ENCODE measurements around the gene THAP7. TPM values are rescaled to one million over a fixed set of nuclear protein-coding genes. Genes with fewer than 3 reads are reported as not detected.

The THAP7 gene
- total and polyA plus RNA-seq, 2 of the 13 experiments (the other 11 are each of a cell fraction or from before 2014, with no cell fraction given) = 13.0 to 25.5 TPM

- TF ChIP-seq ZBTB40 (IDR thresholded peaks at IDR 0.05) (no peak), ZBTB40 (CRISPR knock-in tag; IDR thresholded peaks at IDR 0.05) (peak; percentile 92), NFYC (CRISPR knock-in tag; IDR thresholded peaks at IDR 0.05) (peak; percentile 20; the same call in 1 of the 2 replicates), PATZ1 (CRISPR knock-in tag; IDR thresholded peaks at IDR 0.05) (peak; percentile 46; the same call in 1 of the 2 replicates), ZFP90 (CRISPR knock-in tag; IDR thresholded peaks at IDR 0.05; ENCODE audit: borderline replicate concordance) (peak; percentile 96; the same call in 1 of the 2 replicates), KDM3A (CRISPR knock-in tag; IDR thresholded peaks at IDR 0.05; ENCODE audit: low read depth) (peak; percentile 48; the same call in 1 of the 2 replicates), ZNF740 (CRISPR knock-in tag; IDR thresholded peaks at IDR 0.05) (peak; percentile 63; the same call in 1 of the 2 replicates), ZNF143 (CRISPR knock-in tag; IDR thresholded peaks at IDR 0.05) (peak; percentile 96), SP1 (IDR thresholded peaks at IDR 0.05) (no peak), SP1 (CRISPR knock-in tag; IDR thresholded peaks at IDR 0.05) (peak; percentile 52; the same call in 1 of the 2 replicates), ZNF33A (CRISPR knock-in tag; IDR thresholded peaks at IDR 0.05; ENCODE audit: borderline replicate concordance) (peak; percentile 91; the same call in 1 of the 2 replicates), ETS1 (CRISPR knock-in tag; IDR thresholded peaks at IDR 0.05) (0 out of 2 replicates have a peak, but pooled peaks have one; percentile 82), MAZ (IDR thresholded peaks at IDR 0.05; ENCODE audit: borderline replicate concordance, low read depth, low read length) (no peak), MAZ (CRISPR knock-in tag; IDR thresholded peaks at IDR 0.05; ENCODE audit: low read depth) (peak; percentile 92), PCBP1 (IDR thresholded peaks at IDR 0.05; ENCODE audit: borderline replicate concordance, low read depth, low read length) (no peak), ZBTB3 (CRISPR knock-in tag; IDR thresholded peaks at IDR 0.05; ENCODE audit: borderline replicate concordance, low read depth) (peak; percentile 62; the same call in 1 of the 2 replicates)
Measured at GRCh38 chr22:20981787-20982562, 19.9 kb downstream of the THAP7 start, which contains the start of gene LZTR1 (continued).
